GM18873 (cell line): Measurements from ENCODE around the gene SCN10A.

Experiments
- ATAC-seq: cut with Tn5 transposase; IDR thresholded peaks from one replicate; pipeline ENCODE4 v1.9.1; 2021; ENCODE audit warnings: mild to moderate bottlenecking, moderate library complexity, moderate number of reproducible peaks; ENCODE audit not compliant: unreplicated experiment, low FRiP score

Gene SCN10A

DNA sequence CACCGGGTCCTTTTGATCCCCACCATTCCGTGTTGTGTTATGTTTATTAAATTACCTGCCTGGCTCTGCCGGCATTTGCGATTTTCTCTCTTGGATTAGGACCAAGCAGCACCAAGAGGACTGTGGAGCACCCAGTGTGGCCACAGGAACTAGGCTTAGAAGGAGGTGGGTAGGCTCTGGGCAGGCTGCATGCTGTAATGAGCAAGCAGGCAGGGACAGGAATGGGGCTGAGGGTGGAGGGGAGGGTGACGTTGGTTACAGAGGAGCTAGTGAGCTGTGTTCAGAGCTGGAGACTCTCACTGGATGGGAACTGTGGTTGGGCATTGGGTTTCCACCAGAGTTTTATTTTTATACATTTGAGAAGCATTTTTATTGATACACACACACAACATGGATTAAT is 158.6 kb downstream of the SCN10A start:
- ATAC-seq = no peak

DNA sequence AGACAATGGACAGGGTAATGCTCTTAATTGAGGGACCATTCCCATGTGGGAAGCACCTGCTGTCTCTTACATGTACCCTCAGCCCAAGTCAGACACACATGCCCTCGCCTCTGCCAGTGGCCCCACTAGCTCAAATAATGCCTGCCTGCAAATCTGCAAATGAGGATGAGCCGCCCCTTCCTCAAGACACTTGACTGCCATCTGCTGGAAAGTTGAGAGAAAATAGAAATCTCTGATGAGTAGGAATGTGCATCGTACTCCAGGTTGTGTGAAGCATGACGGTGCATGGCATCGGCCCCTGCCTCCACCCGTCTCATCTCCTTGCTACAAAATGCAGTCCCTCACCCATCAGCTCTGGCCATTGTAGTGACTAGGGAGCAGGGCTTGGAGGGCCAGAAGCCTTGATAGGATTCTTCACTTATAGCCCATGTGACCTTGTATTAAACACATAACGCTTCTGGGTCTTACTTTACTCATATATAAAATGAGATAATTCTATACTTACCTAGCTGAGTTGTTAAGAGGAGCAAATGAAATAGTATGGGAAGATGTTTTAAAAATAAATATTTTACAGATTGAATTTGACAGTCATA is 160.2 kb downstream of the SCN10A start:
- no peak for ATAC-seq

DNA sequence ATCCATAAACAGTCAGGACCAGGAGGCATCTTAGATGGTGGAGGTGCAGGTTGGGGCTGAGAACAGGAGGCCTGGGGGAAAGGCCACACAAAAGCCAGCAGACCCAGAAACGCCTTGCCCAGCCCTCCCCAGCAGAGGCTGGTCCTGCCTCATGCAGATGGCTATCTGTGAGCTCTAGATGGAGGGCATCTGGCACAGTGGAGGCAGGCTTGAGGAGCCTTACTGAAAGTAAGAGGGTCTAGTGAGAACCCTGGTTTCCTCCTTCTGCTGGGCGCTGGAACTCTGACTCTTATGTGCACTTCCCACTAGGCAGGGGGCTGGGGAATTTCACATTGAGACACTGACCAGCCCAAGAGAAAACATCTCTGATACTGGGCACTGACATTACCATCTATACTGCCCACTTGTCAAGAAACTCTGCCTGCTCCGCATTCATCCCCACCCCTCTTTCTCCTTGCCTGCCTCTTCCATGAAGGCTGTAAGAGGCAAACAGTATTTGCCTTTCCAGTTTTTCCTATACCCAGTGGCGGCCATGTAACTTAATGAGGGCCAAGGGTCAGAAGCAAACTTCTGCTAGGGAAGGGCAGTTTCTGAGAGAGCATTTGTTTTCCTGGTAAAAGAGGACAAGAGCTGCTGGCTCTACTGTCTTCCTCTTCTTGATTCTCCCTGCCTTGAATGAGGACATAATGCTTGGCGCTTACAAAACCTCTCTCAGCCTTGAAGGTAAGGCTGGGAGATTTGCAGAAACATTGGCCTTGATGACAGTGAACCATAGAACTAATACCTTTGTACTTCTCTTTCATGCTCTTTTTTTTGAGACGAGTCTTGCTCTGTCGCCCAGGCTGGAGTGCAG is 162.1 kb downstream of the SCN10A start:
- no peak for ATAC-seq

DNA sequence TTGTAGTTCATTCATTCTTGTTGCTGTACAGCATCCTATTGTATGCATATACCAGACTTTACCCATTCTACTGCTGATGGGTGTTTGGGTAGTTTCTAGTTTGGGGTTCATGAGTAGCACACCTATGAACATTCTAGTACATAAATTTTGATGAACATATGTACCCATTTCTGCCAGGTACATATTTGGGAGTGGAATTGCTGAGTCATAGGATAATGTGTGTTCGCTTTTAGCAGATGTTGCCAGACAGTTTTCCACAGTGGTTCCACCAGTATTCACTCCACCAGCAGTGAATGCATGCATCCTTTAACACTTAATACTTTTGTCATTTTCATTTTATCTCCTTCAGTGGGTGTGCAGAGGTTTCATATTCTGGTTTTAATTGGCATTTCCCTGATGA is 163.1 kb downstream of the SCN10A start:
- no peak for ATAC-seq

- peak; percentile 47 for ATAC-seq
These were observed 164.7 kb downstream of the SCN10A start for GRCh38 chr3:38651153-38651789.

- ATAC-seq = no peak
These were observed 165.6 kb downstream of the SCN10A start for GRCh38 chr3:38650248-38650951.

GRCh38 chr3:38649500-38650247 is 166.3 kb downstream of the SCN10A start, which contains the start of gene SCN5A:
Gene SCN5A, minus strand, starts transcription at chr3:38649687. Its CDS starts 16,380 bp downstream, at chr3:38633307.
- ATAC-seq = no peak

GRCh38 chr3:38648659-38649499 is 167.1 kb downstream of the SCN10A start:
- ATAC-seq = no peak

DNA sequence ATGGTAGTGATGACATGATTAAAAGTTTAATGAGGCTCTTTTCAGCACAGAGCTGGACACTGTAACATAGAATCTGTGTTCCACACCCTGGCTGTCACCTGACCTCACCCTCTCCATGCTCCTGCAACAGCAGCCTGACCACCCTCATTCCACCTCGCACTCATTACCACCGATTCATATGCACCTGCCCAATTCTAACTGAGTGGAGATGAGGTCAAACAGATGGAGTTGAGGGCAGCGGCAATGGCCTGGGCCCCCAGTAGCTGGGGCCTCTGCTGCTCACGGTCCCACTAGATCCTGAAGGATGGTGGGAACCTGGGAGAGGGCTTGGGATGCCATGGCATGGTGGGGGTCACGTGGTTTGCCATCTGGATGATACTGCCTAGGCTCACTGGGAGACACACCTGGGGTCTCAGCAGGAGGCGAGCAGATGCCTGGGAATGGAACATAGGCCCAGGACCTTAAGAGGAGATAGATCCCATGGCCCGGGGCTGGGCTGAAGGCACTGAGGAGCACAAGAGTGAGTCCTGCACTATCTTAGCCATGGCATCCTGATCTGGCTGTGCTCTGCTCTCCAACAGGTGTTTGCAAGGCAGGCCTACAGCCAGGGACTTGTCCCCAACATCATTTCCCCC is 167.9 kb downstream of the SCN10A start:
- ATAC-seq = no peak

GRCh38 chr3:38647217-38647970 is 168.6 kb downstream of the SCN10A start:
- ATAC-seq = no peak
